WTC11 (cell line): Measurements from ENCODE around the gene AKAP6. TPM values are rescaled to one million over a fixed set of nuclear protein-coding genes. Genes with fewer than 3 reads are reported as not detected.

Source experiments
- ATAC-seq: fragments of 200-7000 bp; cut with Tn5 transposase; 2 replicates; pipeline ENCODE4 v1.10.0; 2021; ENCODE audit warnings: mild to moderate bottlenecking, moderate library complexity
- CTCF ChIA-PET: fragments of 300-600 bp; sonication (Branson Sonifier 250); formaldehyde crosslinking; loops from one replicate; lab custom pipeline; 2021; ENCODE audit warnings: antibody characterized with exemption; lab: Charles Lee
- POLR2A ChIA-PET: fragments of 350-600 bp; sonication (Branson Sonifier 250); formaldehyde crosslinking; loops from one replicate; lab custom pipeline; 2021; ENCODE audit warnings: antibody characterized with exemption; lab: Charles Lee
- DNase-seq: peaks from one replicate; pipeline ENCODE4 v3.0.0; 2021; ENCODE audit warnings: low spot score
- H3K27ac Mint-ChIP-seq: 2 replicates; pipeline ENCODE4 v1.8.0; 2021; ENCODE audit warnings: mixed read lengths
- H3K27me3 Mint-ChIP-seq: 2 replicates; pipeline ENCODE4 v1.8.0; 2021; ENCODE audit warnings: low read depth, mild to moderate bottlenecking, moderate library complexity, mixed read lengths
- H3K36me3 Mint-ChIP-seq: 2 replicates; pipeline ENCODE4 v1.8.0; 2021; ENCODE audit warnings: mixed read lengths
- H3K4me1 Mint-ChIP-seq: 2 replicates; pipeline ENCODE4 v1.8.0; 2022; ENCODE audit warnings: mixed read lengths
- H3K4me3 Mint-ChIP-seq: 2 replicates; pipeline ENCODE4 v1.8.0; 2021; ENCODE audit warnings: mild to moderate bottlenecking, moderate library complexity, mixed read lengths
- H3K9me3 Mint-ChIP-seq: 2 replicates; pipeline ENCODE4 v1.8.0; 2021; ENCODE audit warnings: mixed read lengths
- ARID4B ChIP-seq: sonication (generic); formaldehyde crosslinking; IDR thresholded peaks from 2 replicates; pipeline ENCODE4 v1.8.0; 2023; ENCODE audit warnings: missing genetic modification reagents, mild to moderate bottlenecking, borderline replicate concordance
- CDX4 ChIP-seq: fragments of 250-450 bp; sonication (Bioruptor Pico); IDR thresholded peaks from 2 replicates; pipeline ENCODE4 v1.9.0; 2021; ENCODE audit warnings: moderate library complexity, mild to moderate bottlenecking, inconsistent platforms, borderline replicate concordance
- IRF1 ChIP-seq: sonication (generic); formaldehyde crosslinking; IDR thresholded peaks from 2 replicates; pipeline ENCODE4 v1.8.0; 2023; ENCODE audit warnings: missing genetic modification reagents
- KAT7 ChIP-seq: sonication (generic); formaldehyde crosslinking; IDR thresholded peaks from 2 replicates; pipeline ENCODE4 v1.8.1; 2023; ENCODE audit warnings: missing genetic modification reagents, mild to moderate bottlenecking, borderline replicate concordance
- NFYB ChIP-seq: sonication (generic); formaldehyde crosslinking; conservative IDR thresholded peaks from 2 replicates; pipeline ENCODE4 v1.8.0; 2022; ENCODE audit warnings: low read depth, missing genetic modification reagents
- OVOL2 ChIP-seq: fragments of 250-450 bp; sonication (Bioruptor Pico); IDR thresholded peaks from 2 replicates; pipeline ENCODE4 v1.9.0; 2021; ENCODE audit warnings: mild to moderate bottlenecking, borderline replicate concordance
- ZNF317 ChIP-seq: sonication (generic); formaldehyde crosslinking; IDR thresholded peaks from 2 replicates; pipeline ENCODE4 v1.8.1; 2023; ENCODE audit warnings: low read depth, mild to moderate bottlenecking, moderate library complexity, missing genetic modification reagents, borderline replicate concordance
- ZNF416 ChIP-seq: fragments of 250-450 bp; sonication (Bioruptor Pico); IDR thresholded peaks from 2 replicates; pipeline ENCODE4 v1.9.0; 2021; ENCODE audit warnings: mild to moderate bottlenecking, inconsistent platforms
- ZNF423 ChIP-seq: fragments of 250-450 bp; sonication (Bioruptor Pico); IDR thresholded peaks from 2 replicates; pipeline ENCODE4 v2.1.2; 2022; ENCODE audit warnings: mild to moderate bottlenecking, moderate library complexity
- total RNA-seq: library from RNA; stranded (reverse); gene quantifications from 3 replicates; pipeline ENCODE4 v1.2.3, GENCODE V29; 2021
- TF ChIP-seq, protein P1 (sequence below): sonication (generic); formaldehyde crosslinking; IDR thresholded peaks from 2 replicates; pipeline ENCODE4 v1.8.0; 2022; ENCODE audit warnings: mild to moderate bottlenecking, missing genetic modification reagents
- TF ChIP-seq, protein P2 (sequence below): sonication (generic); formaldehyde crosslinking; IDR thresholded peaks from 2 replicates; pipeline ENCODE4 v1.8.1; 2022; ENCODE audit warnings: low read depth, missing genetic modification reagents, borderline replicate concordance
- TF ChIP-seq, protein P3 (sequence below): sonication (generic); formaldehyde crosslinking; IDR thresholded peaks from 2 replicates; pipeline ENCODE4 v1.8.0; 2022; ENCODE audit warnings: missing genetic modification reagents
- TF ChIP-seq, protein P4 (sequence below): fragments of 250-450 bp; sonication (Bioruptor Pico); IDR thresholded peaks from 2 replicates; pipeline ENCODE4 v1.8.0; 2021; ENCODE audit warnings: mild to moderate bottlenecking

The AKAP6 gene
- total RNA-seq, 1 experiment from 2014 or later = 0.63 TPM

DNA sequence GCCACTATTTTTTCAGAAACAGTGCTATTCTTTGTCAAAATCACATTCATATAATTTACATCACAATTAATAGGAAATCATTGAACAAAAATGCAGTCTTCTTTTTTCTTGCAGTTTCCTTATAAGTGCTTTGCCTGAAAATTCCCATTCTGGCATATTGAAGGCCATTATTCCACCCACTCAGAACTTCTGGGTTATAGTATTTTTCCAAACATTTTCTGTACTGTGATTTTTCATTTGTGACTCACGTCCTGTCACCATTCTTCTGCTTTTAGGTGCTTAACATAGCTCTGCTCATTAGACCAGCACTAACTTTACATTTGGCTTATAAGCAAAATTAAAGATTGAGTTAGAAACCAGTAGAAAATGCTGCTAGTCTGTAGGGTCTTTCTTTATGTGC lies 368.6 kb downstream of the AKAP6 start:
- DNase-seq = no peak
- Mint-ChIP-seq H3K27me3 (no peaks in the 10 kb centered on the region), H3K27ac (no peak overlapping the region), H3K9me3 (0 out of 2 replicates have a peak, but pooled peaks cover 5% of the 10 kb centered on the region), H3K4me1 (peaks cover 18% of the 10 kb centered on the region), H3K36me3 (no peaks in the 10 kb centered on the region), H3K4me3 (no peak overlapping the region)
- no peak for ATAC-seq
- POLR2A ChIA-PET = no interaction called here
- CTCF ChIA-PET = no interaction called here
- no peak for TF ChIP-seq OVOL2 (CRISPR knock-in tag)
- TF ChIP-seq ZNF416 = no peak
- TF ChIP-seq, protein P1, sequence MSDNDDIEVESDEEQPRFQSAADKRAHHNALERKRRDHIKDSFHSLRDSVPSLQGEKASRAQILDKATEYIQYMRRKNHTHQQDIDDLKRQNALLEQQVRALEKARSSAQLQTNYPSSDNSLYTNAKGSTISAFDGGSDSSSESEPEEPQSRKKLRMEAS (CRISPR knock-in tag) = no peak

- TF ChIP-seq IRF1 (CRISPR knock-in tag) = no peak
- TF ChIP-seq ZNF416 = no peak
- no peak for TF ChIP-seq ARID4B (CRISPR knock-in tag)
- ATAC-seq (no peak), DNase-seq (no peak)
- Mint-ChIP-seq H3K27ac (no peak overlapping the region), H3K4me1 (peaks cover 26% of the 10 kb centered on the region), H3K4me3 (no peak overlapping the region), H3K9me3 (0 out of 2 replicates have a peak, but pooled peaks cover 2% of the 10 kb centered on the region), H3K27me3 (no peaks in the 10 kb centered on the region), H3K36me3 (no peaks in the 10 kb centered on the region)
- ChIA-PET CTCF (no interaction called here), POLR2A (no interaction called here)
Measured at GRCh38 chr14:32698831-32699230, 369.7 kb downstream of the AKAP6 start.

- Mint-ChIP-seq H3K27ac (no peak overlapping the region), H3K36me3 (no peaks in the 10 kb centered on the region; the same call in 1 of the 2 replicates)
- TF ChIP-seq, protein P2, sequence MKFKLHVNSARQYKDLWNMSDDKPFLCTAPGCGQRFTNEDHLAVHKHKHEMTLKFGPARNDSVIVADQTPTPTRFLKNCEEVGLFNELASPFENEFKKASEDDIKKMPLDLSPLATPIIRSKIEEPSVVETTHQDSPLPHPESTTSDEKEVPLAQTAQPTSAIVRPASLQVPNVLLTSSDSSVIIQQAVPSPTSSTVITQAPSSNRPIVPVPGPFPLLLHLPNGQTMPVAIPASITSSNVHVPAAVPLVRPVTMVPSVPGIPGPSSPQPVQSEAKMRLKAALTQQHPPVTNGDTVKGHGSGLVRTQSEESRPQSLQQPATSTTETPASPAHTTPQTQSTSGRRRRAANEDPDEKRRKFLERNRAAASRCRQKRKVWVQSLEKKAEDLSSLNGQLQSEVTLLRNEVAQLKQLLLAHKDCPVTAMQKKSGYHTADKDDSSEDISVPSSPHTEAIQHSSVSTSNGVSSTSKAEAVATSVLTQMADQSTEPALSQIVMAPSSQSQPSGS (CRISPR knock-in tag) = no peak
- TF ChIP-seq ZNF317 (CRISPR knock-in tag) = no peak
- TF ChIP-seq KAT7 (CRISPR knock-in tag) = no peak
- no peak for TF ChIP-seq CDX4 (CRISPR knock-in tag)
- no peak for TF ChIP-seq NFYB
- TF ChIP-seq, all 79 proteins: peak for 0
- no peak overlapping the region for H3K4me3 Mint-ChIP-seq
- H3K4me1 Mint-ChIP-seq = peaks cover 20% of the 10 kb centered on the region
- ChIA-PET POLR2A (no interaction called here), CTCF (interaction anchor here (2.0 kb wide), 1 partner anchor 1599 kb away, joined by 4 read pairs; no protein-coding TSS in a partner anchor)
- no peaks in the 10 kb centered on the region for H3K27me3 Mint-ChIP-seq
- DNase-seq (no peak), ATAC-seq (no peak)
- H3K9me3 Mint-ChIP-seq = peaks cover 8% of the 10 kb centered on the region
Measured at GRCh38 chr14:32701475-32701874, 372.4 kb downstream of the AKAP6 start.

- no peaks in the 10 kb centered on the region; the same call in 1 of the 2 replicates for H3K36me3 Mint-ChIP-seq
- DNase-seq = no peak
- POLR2A ChIA-PET = interaction anchor here (0.7 kb wide), 1 partner anchor 358 kb away, joined by 4 read pairs; no protein-coding TSS in a partner anchor
- CTCF ChIA-PET = interaction anchor here (2.0 kb wide), 1 partner anchor 1599 kb away, joined by 4 read pairs; no protein-coding TSS in a partner anchor
- peaks cover 20% of the 10 kb centered on the region for H3K4me1 Mint-ChIP-seq
- no peak for ATAC-seq
- H3K27me3 Mint-ChIP-seq = no peaks in the 10 kb centered on the region
- peaks cover 8% of the 10 kb centered on the region for H3K9me3 Mint-ChIP-seq
- no peak overlapping the region for H3K27ac Mint-ChIP-seq
- H3K4me3 Mint-ChIP-seq = no peak overlapping the region
- TF ChIP-seq, protein P3, sequence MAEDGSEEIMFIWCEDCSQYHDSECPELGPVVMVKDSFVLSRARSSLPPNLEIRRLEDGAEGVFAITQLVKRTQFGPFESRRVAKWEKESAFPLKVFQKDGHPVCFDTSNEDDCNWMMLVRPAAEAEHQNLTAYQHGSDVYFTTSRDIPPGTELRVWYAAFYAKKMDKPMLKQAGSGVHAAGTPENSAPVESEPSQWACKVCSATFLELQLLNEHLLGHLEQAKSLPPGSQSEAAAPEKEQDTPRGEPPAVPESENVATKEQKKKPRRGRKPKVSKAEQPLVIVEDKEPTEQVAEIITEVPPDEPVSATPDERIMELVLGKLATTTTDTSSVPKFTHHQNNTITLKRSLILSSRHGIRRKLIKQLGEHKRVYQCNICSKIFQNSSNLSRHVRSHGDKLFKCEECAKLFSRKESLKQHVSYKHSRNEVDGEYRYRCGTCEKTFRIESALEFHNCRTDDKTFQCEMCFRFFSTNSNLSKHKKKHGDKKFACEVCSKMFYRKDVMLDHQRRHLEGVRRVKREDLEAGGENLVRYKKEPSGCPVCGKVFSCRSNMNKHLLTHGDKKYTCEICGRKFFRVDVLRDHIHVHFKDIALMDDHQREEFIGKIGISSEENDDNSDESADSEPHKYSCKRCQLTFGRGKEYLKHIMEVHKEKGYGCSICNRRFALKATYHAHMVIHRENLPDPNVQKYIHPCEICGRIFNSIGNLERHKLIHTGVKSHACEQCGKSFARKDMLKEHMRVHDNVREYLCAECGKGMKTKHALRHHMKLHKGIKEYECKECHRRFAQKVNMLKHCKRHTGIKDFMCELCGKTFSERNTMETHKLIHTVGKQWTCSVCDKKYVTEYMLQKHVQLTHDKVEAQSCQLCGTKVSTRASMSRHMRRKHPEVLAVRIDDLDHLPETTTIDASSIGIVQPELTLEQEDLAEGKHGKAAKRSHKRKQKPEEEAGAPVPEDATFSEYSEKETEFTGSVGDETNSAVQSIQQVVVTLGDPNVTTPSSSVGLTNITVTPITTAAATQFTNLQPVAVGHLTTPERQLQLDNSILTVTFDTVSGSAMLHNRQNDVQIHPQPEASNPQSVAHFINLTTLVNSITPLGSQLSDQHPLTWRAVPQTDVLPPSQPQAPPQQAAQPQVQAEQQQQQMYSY (CRISPR knock-in tag) = no peak
- TF ChIP-seq ZNF423 (CRISPR knock-in tag) = no peak
- TF ChIP-seq, protein P2 (CRISPR knock-in tag) = no peak
- TF ChIP-seq, protein P4, sequence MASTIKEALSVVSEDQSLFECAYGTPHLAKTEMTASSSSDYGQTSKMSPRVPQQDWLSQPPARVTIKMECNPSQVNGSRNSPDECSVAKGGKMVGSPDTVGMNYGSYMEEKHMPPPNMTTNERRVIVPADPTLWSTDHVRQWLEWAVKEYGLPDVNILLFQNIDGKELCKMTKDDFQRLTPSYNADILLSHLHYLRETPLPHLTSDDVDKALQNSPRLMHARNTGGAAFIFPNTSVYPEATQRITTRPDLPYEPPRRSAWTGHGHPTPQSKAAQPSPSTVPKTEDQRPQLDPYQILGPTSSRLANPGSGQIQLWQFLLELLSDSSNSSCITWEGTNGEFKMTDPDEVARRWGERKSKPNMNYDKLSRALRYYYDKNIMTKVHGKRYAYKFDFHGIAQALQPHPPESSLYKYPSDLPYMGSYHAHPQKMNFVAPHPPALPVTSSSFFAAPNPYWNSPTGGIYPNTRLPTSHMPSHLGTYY = no peak
Measured at GRCh38 chr14:32702088-32702487, 373.0 kb downstream of the AKAP6 start.
